Naive thymus-derived CD4-positive, alpha-beta T cell (primary cell): ENCODE results near the gene ATG7. TPM values are rescaled to one million over a fixed set of nuclear protein-coding genes. Genes with fewer than 3 reads are reported as not detected.

ENCODE experiments used
- ATAC-seq: fragments of 150-1000 bp; cut with Tn5 transposase; 2 replicates; pipeline ENCODE4 v1.10.0; 2021; ENCODE audit warnings: mild to moderate bottlenecking, moderate library complexity
- CTCF ChIA-PET: fragments of 350-600 bp; sonication (Branson Sonifier 250); formaldehyde crosslinking; loops from one replicate; lab custom pipeline; 2021; ENCODE audit warnings: antibody characterized with exemption; lab: Charles Lee
- POLR2A ChIA-PET: fragments of 350-600 bp; sonication (Branson Sonifier 250); formaldehyde crosslinking; loops from one replicate; lab custom pipeline; 2021; ENCODE audit warnings: antibody characterized with exemption, inconsistent platforms; lab: Charles Lee
- DNase-seq, 9 donors: peaks; one replicate each; pipeline versions ENCODE4 v3.0.0 to v3.0.0-alpha.2; 2020 to 2022; ENCODE audit warnings: mixed read lengths in 1 of 9
- H3K27ac ChIP-seq: one replicate; pipeline ENCODE4 v1.7.0; 2013; ENCODE audit warnings: mild to moderate bottlenecking, low read depth, low read length, moderate library complexity
- H3K27me3 ChIP-seq, 2 donors: one replicate each; pipeline ENCODE4 v1.7.0; 2013; ENCODE audit warnings: low read length in 2 of 2, mild to moderate bottlenecking in 2 of 2, moderate library complexity in 2 of 2; ENCODE audit not compliant: control insufficient read depth in 2 of 2, insufficient read depth in 2 of 2
- H3K36me3 ChIP-seq, 3 experiments: 1 replicate in 2 of 3; 2 replicates in 1 of 3; pipeline ENCODE4 v1.7.0; 2013; ENCODE audit warnings: low read length in 3 of 3, mild to moderate bottlenecking in 3 of 3, moderate library complexity in 1 of 3; ENCODE audit not compliant: insufficient read depth in 3 of 3, control insufficient read depth in 2 of 3
- H3K4me1 ChIP-seq, 2 donors: one replicate each; pipeline ENCODE4 v1.7.0; 2013; ENCODE audit warnings: low read length in 2 of 2, mild to moderate bottlenecking in 2 of 2, moderate library complexity in 1 of 2; ENCODE audit not compliant: control insufficient read depth in 2 of 2, insufficient read depth in 2 of 2
- H3K4me3 ChIP-seq: 2 replicates; pipeline ENCODE4 v1.7.0; 2013; ENCODE audit warnings: mild to moderate bottlenecking, low read length
- H3K9me3 ChIP-seq, 3 experiments: 1 replicate in 2 of 3; 2 replicates in 1 of 3; pipeline ENCODE4 v1.7.0; 2013; ENCODE audit warnings: low read length in 3 of 3; ENCODE audit not compliant: control insufficient read depth in 2 of 3
- H3K27ac Mint-ChIP-seq, 9 donors: one replicate each; pipeline ENCODE4 v1.8.0; 2020 to 2022; ENCODE audit warnings: mixed read lengths in 9 of 9, mild to moderate bottlenecking in 8 of 9, moderate library complexity in 5 of 9, inconsistent platforms in 2 of 9
- H3K27me3 Mint-ChIP-seq, 5 donors: one replicate each; pipeline ENCODE4 v1.8.0; 2021 to 2022; ENCODE audit warnings: mixed read lengths in 5 of 5, mild to moderate bottlenecking in 1 of 5
- H3K36me3 Mint-ChIP-seq, 5 donors: one replicate each; pipeline ENCODE4 v1.8.0; 2020 to 2022; ENCODE audit warnings: mixed read lengths in 5 of 5, mild to moderate bottlenecking in 3 of 5, inconsistent platforms in 1 of 5
- H3K4me1 Mint-ChIP-seq, 7 donors: one replicate each; pipeline ENCODE4 v1.8.0; 2020 to 2022; ENCODE audit warnings: mixed read lengths in 7 of 7, mild to moderate bottlenecking in 3 of 7, inconsistent platforms in 1 of 7
- H3K4me3 Mint-ChIP-seq, 10 donors: one replicate each; pipeline ENCODE4 v1.8.0; 2020 to 2022; ENCODE audit warnings: mild to moderate bottlenecking in 10 of 10, mixed read lengths in 10 of 10, moderate library complexity in 6 of 10, inconsistent platforms in 2 of 10
- H3K9me3 Mint-ChIP-seq, 11 donors: one replicate each; pipeline ENCODE4 v1.8.0; 2020 to 2022; ENCODE audit warnings: mixed read lengths in 11 of 11, mild to moderate bottlenecking in 4 of 11, inconsistent platforms in 1 of 11, moderate library complexity in 1 of 11
- intact Hi-C, 2 donors: fragments of 100-400 bp; cut with micrococcal nuclease; formaldehyde crosslinking; loops; one replicate each; pipeline ENCODE4 v1.15.1; 2023
- polyA plus RNA-seq, 2 donors: library from polyadenylated mRNA; unstranded; fragments of 300-500 nt; fragmentation: Illumina TruSeq; gene quantifications; one replicate each; pipeline ENCODE4 v1.2.3, GENCODE V29; 2021
- total RNA-seq, 6 experiments: library from RNA in 5 of 6; stranded (reverse) in 5 of 6; gene quantifications; 1 replicate in 5 of 6; 2 replicates in 1 of 6; pipeline ENCODE4 v1.2.3 and lab custom pipeline; 2021 to 2026

ATG7 gene
- total and polyA plus RNA-seq, 7 experiments from 2014 or later: 12.0 to 80.3 (median 33.6) TPM

DNA sequence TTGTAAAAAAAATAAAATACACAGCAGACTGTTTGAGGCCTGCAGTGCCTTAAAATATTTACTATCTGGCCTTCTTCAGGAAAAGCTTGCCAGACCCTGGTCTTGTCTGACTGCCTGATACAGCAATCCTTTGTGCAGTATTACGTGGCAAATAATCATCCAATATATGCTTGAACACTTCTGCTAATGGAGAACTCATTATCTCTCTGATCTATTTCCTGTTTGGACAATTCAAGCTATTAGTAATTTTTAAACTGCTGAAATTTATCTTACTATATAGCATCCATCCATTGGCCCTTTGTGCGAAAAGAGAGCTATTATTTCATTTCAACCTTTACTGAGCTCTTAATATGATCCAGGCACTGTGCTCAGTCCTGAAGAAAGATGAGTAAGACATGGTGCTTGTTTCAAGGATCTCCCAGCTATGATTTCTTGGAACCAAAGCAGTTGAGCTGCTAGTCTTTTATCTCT, 15.9 kb downstream of the ATG7 start:
- POLR2A ChIA-PET: interaction anchor here (0.6 to 2.5 kb wide), 3 partner anchors 10 to 370 kb away, joined by 3 to 10 read pairs (median 5); partner anchors contain the start of gene ATG7
- Mint-ChIP-seq H3K4me3 (no peak overlapping the region), H3K4me1 (peaks cover 42 to 63% (median 58%) of the 10 kb centered on the region in 7 donors), H3K27ac (peak overlapping the region in 5 of 9 donors; percentile 5 to 95 (median 77)), H3K9me3 (peaks cover 0 to 1% (median 0%) of the 10 kb centered on the region in 11 donors), H3K36me3 (peaks cover 4 to 36% (median 15%) of the 10 kb centered on the region in 5 donors), H3K27me3 (no peaks in the 10 kb centered on the region)
- DNase-seq (no peak), ATAC-seq (no peak)
- CTCF ChIA-PET: no interaction called here
- Histone ChIP-seq H3K4me1 (peaks cover 19 to 39% of the 10 kb centered on the region in 2 donors), H3K36me3 (peaks cover 0 to 6% (median 0%) of the 10 kb centered on the region in 3 experiments), H3K4me3 (no peak overlapping the region), H3K27ac (no peak overlapping the region), H3K9me3 (no peaks in the 10 kb centered on the region), H3K27me3 (no peaks in the 10 kb centered on the region)
- intact Hi-C loops: loop anchor here in 1 of 2 donors (5.0 kb wide), 1 partner anchor 51 kb away; no protein-coding TSS in a partner anchor

DNA sequence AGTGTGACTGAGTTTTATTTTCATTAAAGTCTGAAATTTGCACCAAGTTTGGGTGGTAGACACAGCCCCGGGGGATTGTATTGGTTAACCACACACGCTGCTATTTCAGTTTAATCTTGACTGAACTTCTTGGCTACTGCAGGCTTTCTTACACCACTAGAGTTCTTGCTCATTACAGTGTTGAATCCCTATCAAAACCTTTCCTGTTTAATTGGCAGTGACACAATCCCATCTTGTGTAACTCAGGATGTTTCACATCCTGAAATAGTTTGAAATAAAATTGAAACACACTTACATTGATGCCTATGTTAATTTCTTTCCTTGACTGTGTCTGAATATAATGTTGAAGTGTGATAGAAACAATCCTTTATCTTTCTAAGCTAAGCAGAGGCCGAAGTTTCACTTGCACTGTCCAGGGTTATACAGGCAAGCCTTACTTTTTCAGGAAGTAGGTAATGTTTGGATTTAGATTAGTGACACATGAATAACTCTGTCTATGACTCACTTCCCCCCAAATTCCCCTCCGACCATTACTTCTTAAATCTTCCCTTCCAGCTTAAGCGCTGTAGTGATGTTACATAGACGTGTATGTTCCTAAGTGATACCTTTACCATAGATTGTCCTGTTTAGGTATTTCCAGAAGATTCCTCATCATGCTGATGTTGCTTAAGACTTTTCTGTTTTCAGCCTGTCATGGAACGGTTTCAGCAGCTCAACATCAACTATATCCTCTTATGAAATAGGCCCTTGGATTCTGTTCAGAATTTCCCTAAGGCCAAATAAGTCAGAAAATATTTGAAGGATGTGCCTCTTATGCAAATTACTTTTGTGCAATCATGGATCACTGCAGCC, 16.8 kb downstream of the ATG7 start:
- intact Hi-C loops: loop anchor here in 1 of 2 donors (5.0 kb wide), 1 partner anchor 52 kb away; no protein-coding TSS in a partner anchor
- ATAC-seq (peak; percentile 77), DNase-seq (no peak)
- Mint-ChIP-seq H3K4me3 (peak overlapping the region in 2 of 10 donors; percentile 16 to 32), H3K27me3 (no peaks in the 10 kb centered on the region), H3K9me3 (peaks cover 0 to 1% (median 0%) of the 10 kb centered on the region in 11 donors), H3K4me1 (peaks cover 42 to 63% (median 55%) of the 10 kb centered on the region in 7 donors), H3K27ac (peak overlapping the region; percentile 75 to 95 (median 82)), H3K36me3 (peaks cover 2 to 29% (median 15%) of the 10 kb centered on the region in 5 donors)
- Histone ChIP-seq H3K27me3 (no peaks in the 10 kb centered on the region), H3K9me3 (no peaks in the 10 kb centered on the region), H3K4me1 (peaks cover 19 to 39% of the 10 kb centered on the region in 2 donors), H3K4me3 (no peak overlapping the region), H3K36me3 (no peaks in the 10 kb centered on the region), H3K27ac (peak overlapping the region; percentile 25)
- ChIA-PET POLR2A (interaction anchor here (0.6 to 2.5 kb wide), 3 partner anchors 11 to 369 kb away, joined by 3 to 10 read pairs (median 5); partner anchors contain the start of gene ATG7), CTCF (interaction anchor here (2.7 kb wide), 1 partner anchor 53 kb away, joined by 11 read pairs; no protein-coding TSS in a partner anchor)

DNA sequence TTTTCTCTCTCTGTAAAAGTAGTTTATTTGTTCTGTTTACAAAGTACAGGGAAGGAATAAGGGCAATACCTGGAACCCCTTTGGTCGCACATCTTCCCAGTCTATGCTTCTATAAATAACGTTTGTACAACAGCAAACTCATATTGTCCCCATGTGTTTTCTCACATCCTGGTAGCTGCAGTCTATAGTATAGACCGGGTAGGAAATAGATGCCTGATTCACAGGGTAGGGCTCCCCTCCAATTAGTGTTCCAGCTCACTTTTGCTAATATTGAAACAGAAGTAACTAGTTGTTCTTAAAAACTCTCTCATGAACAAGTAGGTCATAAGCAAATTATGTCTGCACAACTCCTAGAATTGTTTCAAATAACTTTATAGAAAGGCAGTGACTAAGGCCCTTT, 17.7 kb downstream of the ATG7 start:
- Histone ChIP-seq H3K4me3 (no peak overlapping the region), H3K4me1 (peaks cover 19 to 39% of the 10 kb centered on the region in 2 donors), H3K27ac (peak overlapping the region; percentile 1), H3K9me3 (no peaks in the 10 kb centered on the region), H3K27me3 (no peaks in the 10 kb centered on the region), H3K36me3 (no peaks in the 10 kb centered on the region)
- DNase-seq: no peak
- POLR2A ChIA-PET: interaction anchor here (2.5 to 3.0 kb wide), 2 partner anchors 12 to 17 kb away, joined by 5 to 21 read pairs; partner anchors contain the start of gene ATG7
- intact Hi-C loops: loop anchor here (2.0 to 5.0 kb wide), 3 partner anchors 17 to 53 kb away; no protein-coding TSS in a partner anchor
- no peaks in the 10 kb centered on the region for H3K9me3 Mint-ChIP-seq
- CTCF ChIA-PET: interaction anchor here (0.7 to 2.7 kb wide), 2 partner anchors 28 to 54 kb away, joined by 3 to 11 read pairs; no protein-coding TSS in a partner anchor
- peak overlapping the region in 1 of 10 donors; percentile 34 for H3K4me3 Mint-ChIP-seq
- peaks cover 42 to 63% (median 55%) of the 10 kb centered on the region in 7 donors for H3K4me1 Mint-ChIP-seq
- H3K27ac Mint-ChIP-seq: peak overlapping the region; percentile 36 to 95 (median 89)
- H3K27me3 Mint-ChIP-seq: no peaks in the 10 kb centered on the region
- no peak for ATAC-seq
- H3K36me3 Mint-ChIP-seq: peaks cover 0 to 27% (median 15%) of the 10 kb centered on the region in 5 donors

DNA sequence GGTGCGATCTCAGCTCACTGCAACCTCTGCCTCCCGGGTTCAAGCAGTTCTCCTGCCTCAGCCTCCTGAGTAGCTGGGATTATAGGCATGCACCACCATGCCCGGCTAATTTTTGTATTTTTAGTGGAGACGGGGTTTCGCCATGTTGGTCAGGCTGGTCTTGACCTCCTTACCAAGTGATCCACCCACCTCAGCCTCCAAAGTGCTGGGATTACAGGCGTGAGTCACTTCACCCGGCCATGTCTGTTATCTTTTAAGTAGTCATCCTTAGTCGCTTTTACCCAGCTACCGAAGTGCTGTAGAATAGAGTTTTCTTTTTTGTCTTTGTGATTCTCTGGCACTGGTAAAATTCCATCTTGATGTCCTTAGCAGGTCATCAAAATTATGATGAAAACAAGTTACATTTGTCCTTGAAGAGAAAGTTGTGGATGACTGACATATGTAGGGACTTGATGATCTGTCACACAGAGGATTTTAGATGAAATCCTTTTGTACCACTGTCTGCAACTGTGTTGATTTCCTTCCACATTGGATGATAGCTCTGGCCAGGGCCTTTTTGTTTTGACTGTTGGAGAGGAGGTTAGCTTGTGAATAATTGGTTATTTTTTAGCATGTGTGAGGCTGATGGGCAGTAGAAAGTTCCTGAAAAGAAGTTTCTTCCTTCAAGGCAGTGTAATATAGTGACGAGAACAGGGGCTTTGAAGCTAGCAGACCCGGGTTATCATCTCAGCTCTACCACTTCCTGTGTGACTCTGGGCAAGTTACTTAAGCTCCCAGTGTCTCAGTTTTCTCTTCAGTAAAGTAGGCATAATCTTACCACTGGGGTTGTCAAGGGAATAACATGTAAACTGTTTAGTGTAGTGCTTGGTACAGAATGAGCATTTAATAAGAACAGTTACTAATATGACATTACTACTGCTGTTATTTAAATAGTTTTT, 18.8 kb downstream of the ATG7 start:
- Histone ChIP-seq H3K9me3 (no peaks in the 10 kb centered on the region), H3K4me1 (peaks cover 19 to 39% of the 10 kb centered on the region in 2 donors), H3K27me3 (no peaks in the 10 kb centered on the region), H3K36me3 (no peaks in the 10 kb centered on the region), H3K4me3 (peak overlapping the region; percentile 12), H3K27ac (peak overlapping the region; percentile 72)
- peak in 7 of 9 donors; percentile 32 to 65 (median 56) for DNase-seq
- H3K4me1 Mint-ChIP-seq: peaks cover 42 to 64% (median 59%) of the 10 kb centered on the region in 7 donors
- H3K27me3 Mint-ChIP-seq: no peaks in the 10 kb centered on the region
- intact Hi-C loops: loop anchor here (1.0 to 2.0 kb wide), 4 partner anchors 16 to 333 kb away; partner anchors contain the start of gene ATG7 (in 2 of the 2)
- peak overlapping the region; percentile 77 to 99 (median 92) for H3K27ac Mint-ChIP-seq
- H3K36me3 Mint-ChIP-seq: peaks cover 0 to 29% (median 9%) of the 10 kb centered on the region in 5 donors
- H3K9me3 Mint-ChIP-seq: no peaks in the 10 kb centered on the region
- CTCF ChIA-PET: interaction anchor here (0.6 to 2.7 kb wide), 5 partner anchors 19 to 333 kb away, joined by 3 to 11 read pairs (median 4); partner anchors contain the start of gene ATG7
- POLR2A ChIA-PET: interaction anchor here (0.6 to 3.0 kb wide), 3 partner anchors 12 to 1373 kb away, joined by 3 to 21 read pairs (median 3); partner anchors contain the start of genes ATG7 and RAF1
- H3K4me3 Mint-ChIP-seq: peak overlapping the region; percentile 49 to 80 (median 63)
- peak; percentile 85 for ATAC-seq

GRCh38 chr3:11291808-11292207, 19.6 kb downstream of the ATG7 start:
- ChIA-PET CTCF (interaction anchor here (0.9 to 2.7 kb wide), 4 partner anchors 20 to 332 kb away, joined by 3 to 11 read pairs (median 4); partner anchors contain the start of gene ATG7), POLR2A (interaction anchor here (3.0 kb wide), 1 partner anchor 19 kb away, joined by 21 read pairs; the partner anchor contains the start of gene ATG7)
- Histone ChIP-seq H3K4me3 (peak overlapping the region; percentile 12), H3K9me3 (no peaks in the 10 kb centered on the region), H3K36me3 (peaks cover 0 to 4% (median 0%) of the 10 kb centered on the region in 3 experiments), H3K27ac (peak overlapping the region; percentile 72), H3K27me3 (no peaks in the 10 kb centered on the region), H3K4me1 (peaks cover 19 to 39% of the 10 kb centered on the region in 2 donors)
- Mint-ChIP-seq H3K9me3 (no peaks in the 10 kb centered on the region), H3K4me1 (peaks cover 42 to 71% (median 61%) of the 10 kb centered on the region in 7 donors), H3K27ac (peak overlapping the region; percentile 73 to 99 (median 92)), H3K27me3 (no peaks in the 10 kb centered on the region), H3K4me3 (peak overlapping the region; percentile 49 to 80 (median 63)), H3K36me3 (peaks cover 0 to 36% (median 11%) of the 10 kb centered on the region in 5 donors)
- DNase-seq: no peak
- intact Hi-C loops: loop anchor here (1.0 to 2.0 kb wide), 4 partner anchors 15 to 332 kb away; partner anchors contain the start of gene ATG7 (in 2 of the 2)
- no peak for ATAC-seq
